ENCODE measurements around the gene EPG5.

DNA sequence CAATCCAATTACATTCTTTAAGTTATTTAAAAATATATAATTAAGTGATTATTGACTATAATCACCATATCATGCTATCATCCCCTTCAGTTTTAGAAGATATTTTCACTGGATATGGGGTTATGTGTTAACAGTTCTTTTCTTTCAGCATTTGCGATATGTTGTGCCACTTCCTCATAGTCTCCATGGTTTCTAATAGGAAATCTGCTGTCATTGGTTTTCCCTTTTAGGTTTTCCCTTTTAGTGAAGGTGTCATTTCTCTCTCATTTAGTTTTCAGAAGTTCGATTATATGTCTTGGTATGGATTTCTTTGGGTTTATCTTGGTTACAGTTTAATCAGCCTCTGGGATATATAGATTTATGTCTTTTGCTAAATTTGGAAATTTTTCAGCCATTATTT, 34.8 kb upstream of the EPG5 start:
- TF ChIP-seq CTCF (IDR thresholded peaks at IDR 0.05) (no peak), POLR2AphosphoS5 (IDR thresholded peaks at IDR 0.05; ENCODE audit: low read depth, low read length) (no peak), REST (IDR thresholded peaks at IDR 0.05; ENCODE audit: insufficient read depth in 1 of 2, low read depth in 2 of 2, low read length in 1 of 2) (no peak), TCF7L2 (IDR thresholded peaks at IDR 0.05; ENCODE audit: low read depth, low read length) (no peak)

Measured in Panc1 (cell line).